Lung microvascular endothelial cell (primary cell): ENCODE results near the gene CTSH. TPM values are rescaled to one million over a fixed set of nuclear protein-coding genes. Genes with fewer than 3 reads are reported as not detected.
"Not testable (repeated sequence)": the region's sequence is repeated elsewhere in the genome, so short reads cannot be mapped to it uniquely, and the experiment has no call there.

Experiments used
- DNase-seq, 2 donors: peaks; one replicate each; pipeline versions ENCODE4 v3.0.0 to v3.0.0-alpha.2; 2010; ENCODE audit warnings: low read depth in 2 of 2
- total RNA-seq: library from RNA; depleted of rRNA; stranded (reverse); fragments of >200 nt; gene quantifications from 2 replicates; pipeline ENCODE4 v1.2.1, GENCODE V29; 2014

CTSH gene
- total RNA-seq, 1 donor from 2014 or later, result 55.6 TPM

DNA sequence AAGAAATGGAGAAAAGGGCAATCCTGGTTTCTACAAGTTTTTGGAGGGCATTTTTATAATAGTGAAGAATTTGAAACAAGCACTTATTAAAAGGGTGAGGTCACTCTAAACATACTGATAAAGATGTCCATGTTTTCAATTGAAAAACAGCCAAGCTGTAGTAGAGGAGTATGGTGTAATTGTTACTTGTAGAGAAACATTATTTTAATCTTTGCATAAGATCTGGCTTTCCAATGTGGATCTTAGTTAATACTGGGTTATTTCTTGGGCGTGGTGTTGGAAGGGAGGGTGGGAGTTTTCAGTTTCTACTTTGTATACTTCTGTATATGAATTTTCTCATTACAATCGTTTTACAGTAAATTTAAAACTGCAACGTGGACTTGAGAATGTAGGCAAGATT, 49.4 kb downstream of the CTSH start:
- DNase-seq, result no peak

DNA sequence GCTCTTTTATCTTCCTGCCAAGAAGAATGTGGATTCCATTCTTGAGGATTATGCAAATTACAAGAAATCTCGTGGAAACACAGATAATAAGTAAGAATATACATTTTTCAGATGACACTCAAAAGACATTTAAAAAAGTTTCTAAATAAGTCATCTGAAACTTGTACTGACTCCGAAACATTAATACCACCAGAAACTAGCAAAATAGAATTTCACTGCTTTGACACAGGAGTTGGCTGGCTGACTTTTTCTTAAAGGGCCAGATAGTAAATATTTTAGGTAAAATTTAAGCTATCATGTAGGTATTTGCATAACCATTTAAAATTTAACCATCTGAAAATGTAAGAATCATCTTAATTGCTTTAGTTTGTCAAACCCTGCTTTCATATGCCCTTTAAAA, 51.3 kb downstream of the CTSH start:
- no peak for DNase-seq

DNA sequence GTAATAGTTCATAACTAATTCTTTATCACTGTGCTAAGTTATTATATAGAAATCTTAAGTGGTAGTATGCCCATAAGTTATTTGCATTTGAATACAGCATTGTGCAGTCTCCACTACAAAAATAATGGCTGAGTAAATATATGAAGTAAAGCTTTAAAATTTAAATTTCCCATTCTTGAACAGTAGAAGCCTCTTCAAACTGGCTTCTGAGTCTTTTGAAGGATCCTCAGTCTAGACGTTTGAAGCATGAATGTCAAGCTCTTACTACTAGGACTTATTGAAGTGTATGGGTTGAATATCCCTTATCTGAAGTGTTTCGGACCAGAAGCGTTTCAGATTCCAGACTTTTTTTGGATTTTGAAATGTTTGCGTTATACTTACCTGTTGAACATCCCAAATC, 55.8 kb downstream of the CTSH start:
- no peak for DNase-seq

DNA sequence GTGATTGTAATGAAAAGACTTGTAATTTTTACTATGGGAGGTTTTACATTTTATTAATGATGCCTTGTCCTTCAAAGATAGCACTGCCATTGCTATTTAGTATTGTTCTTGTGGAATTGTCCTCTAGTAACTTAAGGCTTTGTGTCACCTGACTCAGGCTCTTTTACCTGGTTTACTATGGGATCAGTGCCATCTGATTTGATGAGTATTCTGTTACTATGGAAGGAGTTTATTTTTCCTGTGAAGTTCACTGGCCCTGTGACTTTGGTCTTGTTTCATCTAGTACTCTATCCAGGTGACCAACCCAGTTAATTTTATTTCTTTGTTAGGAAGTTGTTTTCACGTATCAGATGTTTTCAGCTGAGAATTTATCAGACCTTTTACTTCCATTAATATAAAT, 63.2 kb downstream of the CTSH start:
- no peak for DNase-seq

DNA sequence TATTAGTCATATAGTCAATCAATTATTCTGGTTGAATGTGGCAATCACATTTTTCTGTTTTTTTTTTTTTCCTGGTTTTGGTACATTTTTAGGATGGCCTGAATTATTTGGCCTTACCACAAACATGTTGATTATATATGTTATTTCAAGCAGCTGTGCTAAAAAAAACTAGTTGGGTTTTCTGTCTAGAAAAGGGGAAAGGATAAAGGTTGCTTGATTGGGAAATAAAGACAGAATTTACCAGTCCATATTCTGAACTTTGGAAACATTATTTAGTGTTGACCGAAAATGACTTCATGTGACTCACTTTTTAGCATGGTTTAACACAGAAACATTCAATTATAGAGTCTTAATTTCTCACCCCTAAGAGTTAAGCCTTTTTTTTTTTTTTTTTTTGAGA, 64.0 kb downstream of the CTSH start:
- no peak for DNase-seq

DNA sequence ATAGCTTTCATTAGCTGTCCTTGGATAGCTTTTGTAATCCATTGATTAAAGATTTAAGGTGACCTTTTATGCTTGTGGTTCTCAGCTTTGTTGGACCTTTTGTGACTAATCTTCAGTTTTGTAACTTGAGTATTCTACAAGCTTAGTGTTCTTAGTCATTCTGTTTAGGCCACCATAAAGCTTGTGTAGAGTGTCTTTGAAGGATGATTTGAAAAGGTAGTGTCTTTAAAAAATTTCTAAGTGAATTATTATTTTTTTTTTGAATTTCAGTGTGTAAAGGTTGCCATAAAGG, 64.7 kb downstream of the CTSH start:
- DNase-seq, result no peak

DNA sequence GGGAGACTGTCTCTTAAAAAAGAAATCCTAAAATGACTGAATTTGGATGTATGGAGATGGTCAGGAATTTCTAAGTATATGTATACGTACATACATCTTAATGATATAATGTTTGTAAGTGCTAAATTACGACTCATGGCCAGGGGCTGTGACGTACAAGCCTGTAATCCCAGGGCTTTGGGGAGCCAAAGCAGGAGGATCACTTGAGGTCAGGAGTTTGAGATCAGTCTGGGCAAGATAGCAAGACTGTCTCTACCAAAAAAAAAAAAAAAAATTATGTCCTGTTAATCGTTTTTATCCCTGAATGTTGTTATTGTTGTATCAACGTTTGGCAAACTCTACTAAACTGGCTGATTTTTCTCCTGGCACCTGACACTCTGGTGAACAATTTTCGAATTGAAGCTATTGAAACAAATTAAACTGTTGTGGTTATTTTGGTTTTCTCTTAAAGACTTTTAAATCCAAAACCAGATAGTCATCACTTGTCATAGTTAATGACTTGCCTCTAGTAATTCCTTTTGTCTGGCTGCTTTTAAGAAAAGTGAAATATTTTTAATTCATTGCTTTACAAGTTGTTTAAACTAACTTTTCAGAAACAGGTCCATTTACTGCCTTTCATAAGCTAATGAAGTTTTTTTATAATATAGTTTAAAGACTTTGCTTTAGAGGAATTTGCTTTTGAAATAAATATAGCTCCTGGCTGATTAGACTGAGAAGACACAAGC, 65.2 kb downstream of the CTSH start:
- DNase-seq, result no peak

DNA sequence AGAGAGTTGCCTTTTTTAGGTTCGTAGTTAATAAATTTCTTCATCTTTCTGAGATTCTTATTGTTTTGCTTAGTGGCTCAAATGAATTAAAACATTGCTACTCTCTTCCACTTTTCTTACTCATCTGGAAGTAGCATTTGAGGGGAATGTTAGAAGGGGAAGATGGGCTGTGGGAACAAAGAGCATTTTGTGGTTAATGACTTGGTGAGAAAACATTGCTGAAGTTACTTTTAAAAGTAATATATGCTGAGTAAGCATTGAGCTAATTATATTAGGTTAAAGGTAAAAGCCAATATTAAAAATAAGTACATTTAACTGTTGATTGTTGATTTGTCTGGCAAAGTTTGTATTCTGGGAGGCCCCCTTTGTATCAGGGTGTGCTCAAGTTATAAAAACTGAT, 66.5 kb downstream of the CTSH start:
- no peak for DNase-seq

DNA sequence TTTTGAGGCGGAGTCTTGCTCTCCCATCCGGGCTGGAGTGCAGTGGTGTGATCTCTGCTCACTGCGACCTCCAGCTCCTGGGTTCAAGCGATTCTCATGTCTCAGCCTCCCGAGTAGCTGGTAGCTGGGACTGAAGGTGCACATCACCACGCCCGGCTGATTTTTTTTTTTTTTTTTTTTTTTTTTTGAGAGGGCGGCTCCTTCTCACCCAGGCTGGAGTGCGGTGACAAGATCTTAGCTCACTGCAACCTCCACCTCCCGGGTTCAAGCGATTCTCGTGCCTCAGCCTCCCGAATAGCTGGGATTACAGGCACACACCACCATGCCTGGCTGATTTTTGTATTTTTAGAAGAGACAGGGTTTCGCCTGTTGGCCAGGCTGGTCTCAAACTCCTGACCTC, 67.9 kb downstream of the CTSH start:
- not testable (repeated sequence) for DNase-seq

DNA sequence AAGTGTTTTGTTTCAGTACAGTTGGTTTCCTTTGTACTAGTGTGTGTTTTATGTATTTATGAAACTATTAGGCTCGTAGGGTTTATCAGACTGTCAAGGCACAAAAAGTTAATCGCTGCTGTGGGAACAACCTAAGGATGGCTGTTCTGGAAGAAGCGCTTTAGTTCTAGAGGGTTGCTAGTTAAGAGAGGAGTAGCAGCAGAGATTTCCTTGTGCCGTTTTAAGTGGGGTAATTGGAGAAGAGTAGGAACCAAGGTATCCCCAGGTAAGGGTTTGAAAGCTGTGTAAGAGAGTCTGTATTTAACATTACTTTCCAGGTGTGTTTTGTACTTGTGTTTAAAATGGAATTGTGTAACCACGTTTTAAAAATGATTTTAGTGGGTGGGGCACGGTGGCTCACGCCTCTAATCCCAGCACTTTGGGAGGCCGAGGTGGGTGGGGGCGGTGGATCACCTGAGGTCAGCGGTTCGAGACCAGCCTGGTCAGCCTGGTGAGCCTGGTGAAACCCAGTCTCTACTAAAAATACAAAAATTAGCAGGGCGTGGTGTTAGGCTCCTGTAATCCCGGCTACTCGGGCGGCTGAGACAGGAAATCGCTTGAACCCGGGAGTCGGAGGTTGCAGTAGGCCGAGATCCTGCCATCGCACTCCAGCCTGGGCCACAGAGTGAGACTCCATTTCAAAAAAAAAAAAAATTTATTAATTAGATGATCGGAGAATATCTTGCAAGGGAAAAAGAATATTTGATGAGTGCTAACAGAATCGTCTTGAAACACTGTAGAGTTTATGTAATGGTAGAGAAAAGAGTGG, 69.5 kb downstream of the CTSH start:
- DNase-seq, result peak; percentile 17 to 18

DNA sequence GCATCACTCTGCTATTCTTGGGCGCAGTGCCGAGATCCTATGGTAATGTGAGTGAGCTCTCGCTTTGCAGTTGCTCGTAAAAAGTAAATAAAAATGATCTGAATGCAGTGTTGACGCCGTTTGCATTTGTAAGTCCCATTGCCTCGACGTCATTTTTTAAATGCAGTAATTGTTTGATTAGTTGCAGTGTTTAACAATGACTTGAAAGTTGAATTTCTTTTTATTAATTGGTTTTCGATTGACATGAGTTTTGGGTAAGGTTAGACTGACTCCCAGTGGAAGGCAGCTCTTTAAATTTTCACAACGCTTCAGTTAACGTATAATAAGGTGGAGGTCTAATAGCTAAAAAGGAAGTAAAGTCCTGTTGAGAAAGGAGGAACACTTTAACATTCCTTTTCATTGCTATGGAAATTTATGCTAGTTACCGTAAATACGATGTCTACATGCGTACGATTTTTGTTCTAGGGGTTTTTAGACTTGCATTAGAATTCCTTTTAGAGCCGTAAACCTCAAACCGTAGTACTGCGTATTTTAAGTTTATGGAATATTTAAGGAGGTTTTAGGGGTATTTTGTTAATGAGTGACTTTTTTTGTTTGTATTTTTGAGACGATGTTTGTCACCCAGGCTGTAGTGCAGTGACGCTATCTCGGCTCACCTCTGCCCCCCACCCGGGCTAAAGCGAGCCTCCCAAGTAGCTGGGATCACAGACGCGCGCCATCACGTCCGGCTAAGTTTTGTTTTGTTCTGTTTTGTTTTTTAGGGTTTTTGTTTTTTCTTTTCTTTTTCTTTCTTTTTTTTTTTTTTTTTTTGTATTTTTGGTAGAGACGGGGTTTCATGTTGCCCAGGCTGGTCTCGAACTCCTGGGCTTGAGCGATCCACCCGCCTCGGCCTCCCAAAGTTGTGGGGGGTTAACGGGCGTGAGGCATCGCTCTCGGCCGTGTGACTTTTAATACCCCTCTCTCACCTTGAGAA, 70.8 kb downstream of the CTSH start:
- peak; percentile 19 to 43 for DNase-seq

DNA sequence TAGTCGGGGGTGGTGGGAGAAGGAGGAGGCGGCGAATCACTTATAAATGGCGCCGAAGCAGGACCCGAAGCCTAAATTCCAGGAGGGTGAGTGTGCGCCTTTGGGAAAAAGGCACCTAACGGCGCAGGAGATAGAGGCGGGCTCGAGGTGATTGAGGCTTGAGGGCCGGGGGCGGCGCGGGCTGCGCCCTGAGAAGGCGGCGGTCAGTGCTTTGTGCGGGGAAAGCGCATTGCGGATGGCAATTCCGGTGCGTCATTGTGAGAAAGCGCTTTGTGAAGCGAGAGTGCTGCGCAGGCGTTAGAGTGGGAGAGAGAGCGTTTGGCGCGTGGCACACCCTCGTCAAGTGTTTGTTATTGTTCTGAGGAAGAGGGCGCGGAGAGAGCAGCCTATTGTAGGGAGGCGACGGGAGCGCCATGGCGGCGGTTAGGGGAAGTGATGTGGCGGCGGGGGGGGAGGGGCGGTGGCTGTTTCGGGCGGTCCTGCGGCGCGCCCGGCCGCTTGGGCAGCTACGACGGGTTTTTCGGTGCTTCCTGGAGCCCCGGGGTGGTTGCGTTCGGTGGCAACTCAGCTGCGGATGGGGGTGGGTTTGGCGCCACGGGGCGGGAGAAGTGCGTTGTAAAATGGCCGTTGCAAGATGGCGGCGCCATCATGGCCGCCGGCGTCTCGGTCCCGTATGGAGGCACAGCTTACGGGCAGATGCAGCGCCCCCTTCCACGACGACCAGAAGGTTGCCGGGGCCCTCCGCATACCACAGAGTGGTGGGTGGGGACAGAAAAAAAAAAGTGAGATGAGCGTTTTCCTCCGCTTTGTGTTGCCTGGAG, 71.7 kb downstream of the CTSH start:
- peak; percentile 93 to 95 for DNase-seq

DNA sequence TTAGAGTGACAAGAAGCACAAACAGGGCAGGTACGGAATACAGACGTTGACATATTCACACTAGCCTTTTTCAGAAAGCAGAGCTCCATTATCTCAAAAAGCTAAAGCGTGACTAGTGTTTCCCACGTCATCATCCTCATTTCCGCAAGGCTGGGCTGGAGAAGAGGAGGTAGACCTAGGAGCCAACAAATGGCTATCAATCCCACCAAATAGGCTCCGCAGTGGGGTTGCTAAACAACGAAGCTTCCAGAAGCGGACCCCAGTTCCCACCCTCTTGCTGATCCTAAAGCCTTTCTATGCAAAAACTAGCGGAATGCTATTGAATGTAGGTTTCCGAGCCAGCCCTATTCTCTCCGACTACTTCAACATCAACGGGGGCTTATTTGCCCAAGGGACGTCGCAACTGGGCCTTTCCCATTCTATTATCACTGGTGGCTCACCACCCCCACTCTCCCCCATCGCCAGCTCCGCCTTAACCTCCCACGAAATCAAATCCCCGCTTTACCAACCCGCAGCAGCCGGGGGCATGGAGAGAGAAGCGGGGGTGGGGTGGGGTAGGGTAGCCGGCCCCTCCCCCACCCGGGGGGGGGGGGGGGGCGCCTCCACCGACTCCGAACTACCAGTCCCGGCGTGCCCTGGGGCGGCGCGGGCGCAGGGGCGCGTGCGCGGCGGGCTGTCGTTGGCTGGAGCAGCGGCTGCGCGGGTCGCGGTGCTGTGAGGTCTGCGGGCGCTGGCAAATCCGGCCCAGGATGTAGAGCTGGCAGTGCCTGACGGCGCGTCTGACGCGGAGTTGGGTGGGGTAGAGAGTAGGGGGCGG, 72.5 kb downstream of the CTSH start, which contains the start of gene MORF4L1:
Gene MORF4L1 (plus strand): TSS at position 736 of the 817 bp plus-strand sequence. CDS start 128 bp downstream, outside the sequence.
- peak; percentile 97 to 98 for DNase-seq

DNA sequence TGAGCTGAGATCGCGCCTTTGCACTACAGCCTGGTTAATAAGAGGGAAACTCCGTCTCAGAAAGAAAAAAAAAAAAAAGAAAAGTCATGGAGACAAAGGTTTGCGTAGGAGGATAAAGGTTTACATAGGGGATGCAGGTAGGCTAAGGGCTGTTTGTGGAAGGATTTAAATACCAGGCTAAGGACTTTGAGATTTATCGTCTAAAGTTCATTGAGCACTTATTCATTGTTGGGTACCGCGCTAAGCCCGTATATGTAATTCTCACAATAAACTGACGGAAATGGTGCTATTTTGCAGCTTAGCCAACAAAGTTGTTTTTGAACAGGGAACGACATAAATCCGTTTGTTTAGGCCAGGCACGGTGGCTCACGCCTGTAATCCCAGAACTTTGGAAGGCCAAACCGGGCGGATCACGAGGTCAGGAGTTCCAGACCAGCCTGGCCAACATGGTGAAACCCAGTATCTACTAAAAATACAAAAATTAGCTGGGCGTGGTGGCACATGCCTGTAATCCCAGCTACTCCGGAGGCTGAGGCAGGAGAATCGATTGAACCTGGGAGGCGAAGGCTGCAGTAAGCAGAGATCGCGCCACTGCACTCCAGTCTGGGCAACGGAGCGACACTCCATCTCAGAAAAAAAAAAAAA, 73.2 kb downstream of the CTSH start:
- not testable (repeated sequence) for DNase-seq

Other genes starting within 250 kb of the CTSH start
- gene ADAMTS7, start 133.6 kb downstream of the CTSH start, total RNA-seq, result 2.6 and 7.0 TPM in 2 replicates
- 224 and 247 TPM in 2 replicates for gene MORF4L1, start 72.2 kb downstream of the CTSH start, total RNA-seq
- 0.65 and 1.8 TPM in 2 replicates for gene RASGRF1, start 145.7 kb upstream of the CTSH start, total RNA-seq